IMR-90 (cell line): ENCODE results near the gene BLOC1S4. TPM values are rescaled to one million over a fixed set of nuclear protein-coding genes. Genes with fewer than 3 reads are reported as not detected.
A peak's percentile ranks its signal among the peaks of the same experiment; 100 is the strongest.

Source experiments
- ATAC-seq: fragments of 200-7000 bp; cut with Tn5 transposase; 2 replicates; pipeline ENCODE4 v1.9.1; 2020; ENCODE audit warnings: low read depth, mild to moderate bottlenecking, moderate library complexity
- BruUV-seq: library from RNA; stranded (reverse); fragments of 400-500 nt; replicated peaks from 2 replicates; lab custom pipeline; 2021; lab: Mats Ljungman, UMichigan
- CTCF ChIA-PET: fragments of 300-600 bp; formaldehyde crosslinking; extraction: SDS; loops from one replicate; lab custom pipeline; 2021; ENCODE audit warnings: antibody characterized with exemption; lab: Yijun Ruan, JAX
- POLR2A ChIA-PET: fragments of 300-600 bp; sonication (Branson Sonifier 250); formaldehyde crosslinking; loops from one replicate; lab custom pipeline; 2022; ENCODE audit warnings: antibody characterized with exemption; ENCODE audit not compliant: unreplicated experiment; lab: Charles Lee
- DNase-seq: peaks from one replicate; pipeline ENCODE4 v3.0.0; 2013
- H2AFZ ChIP-seq: replicated peaks from 2 replicates; pipeline ENCODE3; 2013; ENCODE audit warnings: low read length, mild to moderate bottlenecking; ENCODE audit not compliant: poor library complexity
- H2AK5ac ChIP-seq: 2 replicates; pipeline ENCODE4 v1.6.1; 2013; ENCODE audit warnings: low read depth, low read length, inconsistent platforms
- H2AK9ac ChIP-seq: replicated peaks from 2 replicates; pipeline ENCODE3; 2013; ENCODE audit warnings: mild to moderate bottlenecking, low read depth, low read length, moderate library complexity; ENCODE audit not compliant: poor library complexity
- H2BK120ac ChIP-seq: 2 replicates; pipeline ENCODE4 v1.6.1; 2013; ENCODE audit warnings: low read depth, low read length, inconsistent platforms
- H2BK15ac ChIP-seq: 3 replicates; pipeline ENCODE4 v1.6.1; 2013; ENCODE audit warnings: low read depth, low read length, inconsistent platforms
- H2BK20ac ChIP-seq: 2 replicates; pipeline ENCODE4 v1.6.1; 2013; ENCODE audit warnings: low read depth, mild to moderate bottlenecking, inconsistent platforms, low read length, moderate library complexity
- H2BK5ac ChIP-seq: 2 replicates; pipeline ENCODE4 v1.6.1; 2013; ENCODE audit warnings: mild to moderate bottlenecking, low read depth, low read length, inconsistent platforms; ENCODE audit not compliant: poor library complexity, severe bottlenecking
- H3K14ac ChIP-seq: replicated peaks from 2 replicates; pipeline ENCODE4 v1.6.1; 2013; ENCODE audit warnings: low read depth, low read length, inconsistent platforms
- H3K18ac ChIP-seq: 2 replicates; pipeline ENCODE4 v1.6.1; 2013; ENCODE audit warnings: low read depth, low read length, control low read depth
- H3K23ac ChIP-seq: 2 replicates; pipeline ENCODE4 v1.6.1; 2013; ENCODE audit warnings: low read depth, low read length, inconsistent platforms
- H3K27ac ChIP-seq: 2 replicates; pipeline ENCODE4 v1.5.1; 2013; ENCODE audit warnings: mild to moderate bottlenecking, control low read depth, low read length; ENCODE audit not compliant: insufficient read depth
- H3K27me3 ChIP-seq: 2 replicates; pipeline ENCODE4 v1.6.1; 2013; ENCODE audit warnings: low read length; ENCODE audit not compliant: control insufficient read depth, insufficient read depth
- H3K36me3 ChIP-seq: 2 replicates; pipeline ENCODE4 v1.6.1; 2013; ENCODE audit warnings: low read length, mixed read lengths; ENCODE audit not compliant: control insufficient read depth, insufficient read depth
- H3K4ac ChIP-seq: 2 replicates; pipeline ENCODE4 v1.6.1; 2013; ENCODE audit warnings: low read depth, low read length, inconsistent platforms
- H3K4me1 ChIP-seq: 2 replicates; pipeline ENCODE4 v1.6.1; 2013; ENCODE audit warnings: low read length, mixed read lengths; ENCODE audit not compliant: control insufficient read depth, insufficient read depth
- H3K4me2 ChIP-seq: 2 replicates; pipeline ENCODE4 v1.6.1; 2013; ENCODE audit warnings: low read depth, mild to moderate bottlenecking, control low read depth, low read length, moderate library complexity
- H3K4me3 ChIP-seq: 2 replicates; pipeline ENCODE4 v1.5.1; 2013; ENCODE audit warnings: low read depth, mild to moderate bottlenecking, control low read depth, low read length, moderate library complexity; ENCODE audit not compliant: insufficient read depth
- H3K56ac ChIP-seq: 2 replicates; pipeline ENCODE4 v1.6.1; 2013; ENCODE audit warnings: low read length, inconsistent platforms; ENCODE audit not compliant: insufficient read depth; ENCODE audit errors: extremely low read depth
- H3K79me1 ChIP-seq, 2 experiments: 2 replicates each; pipeline ENCODE4 v1.6.1; 2013; ENCODE audit warnings: low read length in 2 of 2, inconsistent platforms in 1 of 2, low read depth in 1 of 2
- H3K9ac ChIP-seq: 2 replicates; pipeline ENCODE4 v1.6.1; 2013; ENCODE audit warnings: low read depth, low read length, control low read depth
- H3K9me1 ChIP-seq: 2 replicates; pipeline ENCODE4 v1.6.1; 2013; ENCODE audit warnings: low read length, inconsistent platforms; ENCODE audit not compliant: insufficient read depth
- H3K9me3 ChIP-seq: 2 replicates; pipeline ENCODE4 v1.6.1; 2013; ENCODE audit warnings: low read length; ENCODE audit not compliant: control insufficient read depth, insufficient read depth
- H4K20me1 ChIP-seq: 2 replicates; pipeline ENCODE4 v1.6.1; 2013; ENCODE audit warnings: low read length, inconsistent platforms; ENCODE audit not compliant: insufficient read depth
- H4K5ac ChIP-seq: 2 replicates; pipeline ENCODE4 v1.6.1; 2013; ENCODE audit warnings: mild to moderate bottlenecking, low read depth, low read length, control low read depth
- H4K8ac ChIP-seq, 2 experiments: 2 replicates each; pipeline ENCODE4 v1.6.1; 2013; ENCODE audit warnings: low read depth in 2 of 2, low read length in 2 of 2, control low read depth in 1 of 2, inconsistent platforms in 1 of 2
- H4K91ac ChIP-seq: 2 replicates; pipeline ENCODE4 v1.6.1; 2013; ENCODE audit warnings: low read depth, low read length, inconsistent platforms; ENCODE audit not compliant: insufficient read depth
- BHLHE40 ChIP-seq: fragments of 150-350 bp; IDR thresholded peaks from 2 replicates; pipeline ENCODE4 v1.6.1; 2016; ENCODE audit warnings: mild to moderate bottlenecking, low read depth, low read length
- MAFK ChIP-seq: IDR thresholded peaks from 2 replicates; pipeline ENCODE4 v1.6.1; 2012; ENCODE audit warnings: low read depth, low read length, improper control_type of control experiment
- MXI1 ChIP-seq: IDR thresholded peaks from 2 replicates; pipeline ENCODE4 v1.6.1; 2012; ENCODE audit warnings: low read depth, mild to moderate bottlenecking, low read length, moderate library complexity, borderline replicate concordance
- RCOR1 ChIP-seq: IDR thresholded peaks from 2 replicates; pipeline ENCODE4 v1.6.1; 2012; ENCODE audit warnings: mild to moderate bottlenecking, low read length, improper control_type of control experiment; ENCODE audit not compliant: insufficient replicate concordance
- WGBS, 2 experiments: methylation state at CpG; one replicate each; pipeline versions ENCODE4 v1.1.5 to v1.1.7; 2013; ENCODE audit warnings: missing lambda C conversion rate in 2 of 2; ENCODE audit not compliant: insufficient read length in 1 of 2; ENCODE audit errors: extremely low coverage in 2 of 2; 5-methylcytosine and 5-hydroxymethylcytosine counted together
- dilution Hi-C: fragments of 300-500 bp; cut with HindIII; formaldehyde crosslinking; loops from one replicate; pipeline ENCODE4 v1.14.3; 2018; ENCODE audit warnings: low sequenced_read_pairs; ENCODE audit not compliant: unreplicated experiment
- in situ Hi-C: fragments of 300-500 bp; cut with MboI; formaldehyde crosslinking; loops from 3 replicates; pipeline ENCODE4 v1.14.3; 2019; ENCODE audit warnings: low sequenced_read_pairs, inconsistent platforms, mixed read lengths
- intact Hi-C: fragments of 100-400 bp; cut with micrococcal nuclease; formaldehyde crosslinking; loops from 2 replicates; pipeline ENCODE4 v1.10.0; 2022
- polyA plus RNA-seq, 3 experiments: library from polyadenylated mRNA; depleted of rRNA; stranded (reverse); fragments of >200 nt; gene quantifications; 2 replicates each; pipeline ENCODE4 v1.2.3, GENCODE V29; 2012; ENCODE audit warnings: low replicate concordance in 1 of 3
- total RNA-seq: library from RNA; depleted of rRNA; stranded (reverse); fragments of >200 nt; gene quantifications from 2 replicates; pipeline ENCODE4 v1.2.3, GENCODE V29; 2012
- TF ChIP-seq, protein P1 (sequence below): fragments of 150-350 bp; IDR thresholded peaks from 2 replicates; pipeline ENCODE4 v1.6.1; 2017; ENCODE audit warnings: mild to moderate bottlenecking, antibody characterized with exemption, low read length, low read depth

The BLOC1S4 gene
- total and polyA plus RNA-seq, 2 of the 4 experiments (the other 2 are of a cell fraction) = 8.8 to 22.1 TPM

- dilution Hi-C loops = no loop called here
- Histone ChIP-seq H3K79me1 (no peaks in the 10 kb centered on the region), H2BK15ac (no peak overlapping the region), H3K23ac (no peak overlapping the region), H2AK5ac (0 out of 2 replicates have a peak overlapping the region, but pooled peaks have one; percentile 33), H3K4me2 (no peak overlapping the region), H3K9ac (no peak overlapping the region), H3K4ac (peak overlapping the region; percentile 15), H3K27ac (no peak overlapping the region), H3K36me3 (no peaks in the 10 kb centered on the region; the same call in 1 of the 2 replicates), H3K18ac (no peak overlapping the region), H2BK120ac (peak overlapping the region; percentile 42), H3K9me3 (no peaks in the 10 kb centered on the region), H2BK5ac (no peak overlapping the region), H2AK9ac (no peak overlapping the region), H3K4me3 (no peak overlapping the region), H3K14ac (no peak overlapping the region), H4K8ac (no peak overlapping the region), H2BK20ac (peak overlapping the region; percentile 66; the same call in 1 of the 2 replicates), H2AFZ (peak overlapping the region; percentile 47), H3K9me1 (peaks cover 11% of the 10 kb centered on the region), H4K20me1 (0 out of 2 replicates have a peak, but pooled peaks cover 2% of the 10 kb centered on the region), H3K27me3 (peaks cover 14% of the 10 kb centered on the region), H4K91ac (0 out of 2 replicates have a peak overlapping the region, but pooled peaks have one; percentile 15), H3K56ac (no peak overlapping the region), H3K4me1 (peaks cover 6% of the 10 kb centered on the region; the same call in 1 of the 2 replicates), H4K5ac (no peak overlapping the region)
- TF ChIP-seq MXI1 (no peak), BHLHE40 (0 out of 2 replicates have a peak, but pooled peaks have one; percentile 28), RCOR1 (peak; percentile 12), MAFK (no peak)
- TF ChIP-seq, protein P1, sequence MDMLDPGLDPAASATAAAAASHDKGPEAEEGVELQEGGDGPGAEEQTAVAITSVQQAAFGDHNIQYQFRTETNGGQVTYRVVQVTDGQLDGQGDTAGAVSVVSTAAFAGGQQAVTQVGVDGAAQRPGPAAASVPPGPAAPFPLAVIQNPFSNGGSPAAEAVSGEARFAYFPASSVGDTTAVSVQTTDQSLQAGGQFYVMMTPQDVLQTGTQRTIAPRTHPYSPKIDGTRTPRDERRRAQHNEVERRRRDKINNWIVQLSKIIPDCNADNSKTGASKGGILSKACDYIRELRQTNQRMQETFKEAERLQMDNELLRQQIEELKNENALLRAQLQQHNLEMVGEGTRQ = no peak
- WGBS, 2 experiments = 80% methylated on average over 8 of the region's 11 CpGs; no CpG with 5 or more reads in 1 of the 2 experiments
- ChIA-PET POLR2A (no interaction called here), CTCF (interaction anchor here (0.5 kb wide), 1 partner anchor 9 kb away, joined by 4 read pairs; no protein-coding TSS in a partner anchor)
- DNase-seq (peak; percentile 80), ATAC-seq (peak; percentile 75)
- in situ Hi-C loops = no loop called here
- intact Hi-C loops = no loop called here
- no TSS peak for BruUV-seq
Observed at GRCh38 chr4:6668391-6668790, 47.6 kb upstream of the BLOC1S4 start.
